Measurements from ENCODE around the gene KHDRBS1. TPM values are rescaled to one million over a fixed set of nuclear protein-coding genes. Genes with fewer than 3 reads are reported as not detected.
A peak's percentile ranks its signal among the peaks of the same experiment; 100 is the strongest.
"Not testable (repeated sequence)": the region's sequence is repeated elsewhere in the genome, so short reads cannot be mapped to it uniquely, and the experiment has no call there.

KHDRBS1 gene
- total RNA-seq, 5 donors from 2014 or later (not counting 1 experiment from before 2014, with no cell fraction given) = 98.9 to 115 (median 111) TPM

- H3K9me3 Mint-ChIP-seq = no peaks in the 10 kb centered on the region
- Histone ChIP-seq H3K27me3 (replicated peaks in 1 of 2; ENCODE audit: control insufficient read depth in 2 of 2, extremely low read depth in 1 of 2, insufficient read depth in 2 of 2, low read length in 1 of 2) (no peaks in the 10 kb centered on the region), H3K9me3 (no peaks in the 10 kb centered on the region), H3K4me3 (ENCODE audit: control insufficient read depth in 1 of 2, extremely low read depth in 1 of 2, low read length in 1 of 2) (peak overlapping the region; percentile 79 to 96), H3K27ac (ENCODE audit: low read length) (peak overlapping the region; percentile 65), H3K4me1 (ENCODE audit: control insufficient read depth in 1 of 2, extremely low read depth in 1 of 2, insufficient read depth in 2 of 2, low read length in 2 of 2) (peaks cover 17 to 42% of the 10 kb centered on the region in 2 experiments), H3K36me3 (ENCODE audit: control insufficient read depth in 2 of 2, extremely low read depth in 1 of 2, insufficient read depth in 1 of 2, low read length in 1 of 2) (no peaks in the 10 kb centered on the region)
- H3K4me3 Mint-ChIP-seq = peak overlapping the region; percentile 93 to 98 (median 96)
- peak overlapping the region; percentile 85 to 92 for H3K27ac Mint-ChIP-seq
- POLR2A ChIA-PET = interaction anchor here in 1 of 2 donors (0.6 kb wide), 1 partner anchor 10 kb away, joined by 3 read pairs; no protein-coding TSS in a partner anchor
- H3K4me1 Mint-ChIP-seq = peaks cover 45 to 52% (median 49%) of the 10 kb centered on the region in 3 donors
- DNase-seq (peak in 1 of 35 experiments; percentile 45), ATAC-seq (replicated peaks in 1 of 4) (no peak)
- CTCF ChIA-PET = interaction anchor here (0.6 to 0.7 kb wide), 2 partner anchors 276 to 718 kb away, joined by 3 read pairs; partner anchors contain the start of gene ZCCHC17 (in 1 of the 2)
- H3K36me3 Mint-ChIP-seq = peaks cover 7% of the 10 kb centered on the region
- H3K27me3 Mint-ChIP-seq = no peaks in the 10 kb centered on the region
- WGBS (ENCODE audit: insufficient coverage) = 0% methylated on average over 8 of the region's 11 CpGs
These were observed 1.2 kb downstream of the KHDRBS1 start for GRCh38 chr1:32014948-32015273.

- H3K4me3 Mint-ChIP-seq = peak overlapping the region in 2 of 3 donors; percentile 23 to 54
- Histone ChIP-seq H3K27ac (ENCODE audit: low read length) (no peak overlapping the region), H3K4me1 (ENCODE audit: control insufficient read depth in 1 of 2, extremely low read depth in 1 of 2, insufficient read depth in 2 of 2, low read length in 2 of 2) (peaks cover 12 to 71% of the 10 kb centered on the region in 2 experiments), H3K9me3 (no peaks in the 10 kb centered on the region), H3K36me3 (ENCODE audit: control insufficient read depth in 2 of 2, extremely low read depth in 1 of 2, insufficient read depth in 1 of 2, low read length in 1 of 2) (peaks cover 0 to 11% of the 10 kb centered on the region in 2 donors), H3K4me3 (ENCODE audit: control insufficient read depth in 1 of 2, extremely low read depth in 1 of 2, low read length in 1 of 2) (no peak overlapping the region), H3K27me3 (replicated peaks in 1 of 2; ENCODE audit: control insufficient read depth in 2 of 2, extremely low read depth in 1 of 2, insufficient read depth in 2 of 2, low read length in 1 of 2) (no peaks in the 10 kb centered on the region)
- H3K27me3 Mint-ChIP-seq = no peaks in the 10 kb centered on the region
- ATAC-seq (replicated peaks in 1 of 4) = peak in 1 of 4 experiments; percentile 12
- H3K4me1 Mint-ChIP-seq = peaks cover 59 to 76% (median 71%) of the 10 kb centered on the region in 3 donors
- peaks cover 11% of the 10 kb centered on the region for H3K36me3 Mint-ChIP-seq
- ChIA-PET CTCF (interaction anchor here (0.6 to 1.7 kb wide), 5 partner anchors 11 to 94 kb away, joined by 3 to 7 read pairs (median 3); partner anchors contain the start of gene TMEM39B (in 1 of the 2)), POLR2A (interaction anchor here (0.6 kb wide), 6 partner anchors 18 to 1112 kb away, joined by 3 to 7 read pairs (median 4); no protein-coding TSS in a partner anchor)
- DNase-seq = no peak
- peak overlapping the region; percentile 43 to 54 for H3K27ac Mint-ChIP-seq
- H3K9me3 Mint-ChIP-seq = no peaks in the 10 kb centered on the region
- no CpG with 5 or more reads among the region's 6 CpGs for WGBS (ENCODE audit: insufficient coverage)
These were observed 6.7 kb downstream of the KHDRBS1 start for GRCh38 chr1:32020339-32020738.

- not testable (repeated sequence) for DNase-seq; H3K27me3 ChIP-seq (replicated peaks in 1 of 2; ENCODE audit: control insufficient read depth in 2 of 2, extremely low read depth in 1 of 2, insufficient read depth in 2 of 2, low read length in 1 of 2); H3K27ac ChIP-seq (ENCODE audit: low read length); H3K27me3 Mint-ChIP-seq; H3K4me3 Mint-ChIP-seq; H3K4me3 ChIP-seq (ENCODE audit: control insufficient read depth in 1 of 2, extremely low read depth in 1 of 2, low read length in 1 of 2); H3K9me3 Mint-ChIP-seq; H3K36me3 Mint-ChIP-seq; ATAC-seq (replicated peaks in 1 of 4); H3K9me3 ChIP-seq
- 70% methylated on average over 3 of the region's 8 CpGs for WGBS (ENCODE audit: insufficient coverage)
- Mint-ChIP-seq H3K4me1 (peaks cover 59 to 73% (median 65%) of the 10 kb centered on the region in 3 donors), H3K27ac (peak overlapping the region in 1 of 2 donors; percentile 52)
- Histone ChIP-seq H3K36me3 (ENCODE audit: control insufficient read depth in 2 of 2, extremely low read depth in 1 of 2, insufficient read depth in 1 of 2, low read length in 1 of 2) (peaks cover 0 to 11% of the 10 kb centered on the region in 2 donors), H3K4me1 (ENCODE audit: control insufficient read depth in 1 of 2, extremely low read depth in 1 of 2, insufficient read depth in 2 of 2, low read length in 2 of 2) (peaks cover 3 to 66% of the 10 kb centered on the region in 2 experiments)
- CTCF ChIA-PET = interaction anchor here in 1 of 2 donors (0.7 kb wide), 1 partner anchor 38 kb away, joined by 3 read pairs; no protein-coding TSS in a partner anchor
- POLR2A ChIA-PET = interaction anchor here (0.6 to 0.7 kb wide), 2 partner anchors 36 to 377 kb away, joined by 3 to 8 read pairs; partner anchors contain the start of gene PEF1 (in 1 of the 2)
These were observed 7.9 kb downstream of the KHDRBS1 start for GRCh38 chr1:32021574-32022018.

- DNase-seq (no peak), ATAC-seq (replicated peaks in 1 of 4) (no peak)
- Mint-ChIP-seq H3K4me1 (peaks cover 57 to 73% (median 67%) of the 10 kb centered on the region in 3 donors), H3K9me3 (no peaks in the 10 kb centered on the region), H3K4me3 (no peak overlapping the region), H3K27ac (no peak overlapping the region), H3K27me3 (no peaks in the 10 kb centered on the region), H3K36me3 (peaks cover 12% of the 10 kb centered on the region)
- ChIA-PET POLR2A (interaction anchor here in 1 of 2 donors (1.1 kb wide), 1 partner anchor 30 kb away, joined by 3 read pairs; no protein-coding TSS in a partner anchor), CTCF (interaction anchor here in 1 of 2 donors (0.6 to 1.1 kb wide), 3 partner anchors 19 to 88 kb away, joined by 3 to 4 read pairs (median 3); no protein-coding TSS in a partner anchor)
- H3K27ac ChIP-seq (ENCODE audit: low read length) = no peak overlapping the region
- WGBS (ENCODE audit: insufficient coverage) = 100% methylated on average over 1 of the region's 3 CpGs
- peaks cover 0 to 11% of the 10 kb centered on the region in 2 donors for H3K36me3 ChIP-seq (ENCODE audit: control insufficient read depth in 2 of 2, extremely low read depth in 1 of 2, insufficient read depth in 1 of 2, low read length in 1 of 2)
- no peaks in the 10 kb centered on the region for H3K27me3 ChIP-seq (replicated peaks in 1 of 2; ENCODE audit: control insufficient read depth in 2 of 2, extremely low read depth in 1 of 2, insufficient read depth in 2 of 2, low read length in 1 of 2)
- H3K9me3 ChIP-seq = no peaks in the 10 kb centered on the region
- peaks cover 0 to 55% of the 10 kb centered on the region in 2 experiments for H3K4me1 ChIP-seq (ENCODE audit: control insufficient read depth in 1 of 2, extremely low read depth in 1 of 2, insufficient read depth in 2 of 2, low read length in 2 of 2)
- H3K4me3 ChIP-seq (ENCODE audit: control insufficient read depth in 1 of 2, extremely low read depth in 1 of 2, low read length in 1 of 2) = no peak overlapping the region
These were observed 9.7 kb downstream of the KHDRBS1 start for GRCh38 chr1:32023351-32023750.

GRCh38 chr1:32025515-32025914, 11.8 kb downstream of the KHDRBS1 start:
- ChIA-PET CTCF (no interaction called here), POLR2A (interaction anchor here in 1 of 2 donors (0.6 kb wide), 2 partner anchors 19 to 104 kb away, joined by 3 to 5 read pairs; no protein-coding TSS in a partner anchor)
- Histone ChIP-seq H3K27me3 (replicated peaks in 1 of 2; ENCODE audit: control insufficient read depth in 2 of 2, extremely low read depth in 1 of 2, insufficient read depth in 2 of 2, low read length in 1 of 2) (no peaks in the 10 kb centered on the region), H3K4me1 (ENCODE audit: control insufficient read depth in 1 of 2, extremely low read depth in 1 of 2, insufficient read depth in 2 of 2, low read length in 2 of 2) (peaks cover 0 to 39% of the 10 kb centered on the region in 2 experiments), H3K36me3 (ENCODE audit: control insufficient read depth in 2 of 2, extremely low read depth in 1 of 2, insufficient read depth in 1 of 2, low read length in 1 of 2) (peaks cover 0 to 11% of the 10 kb centered on the region in 2 donors), H3K4me3 (ENCODE audit: control insufficient read depth in 1 of 2, extremely low read depth in 1 of 2, low read length in 1 of 2) (no peak overlapping the region), H3K27ac (ENCODE audit: low read length) (no peak overlapping the region), H3K9me3 (no peaks in the 10 kb centered on the region)
- Mint-ChIP-seq H3K4me3 (no peak overlapping the region), H3K9me3 (no peaks in the 10 kb centered on the region), H3K27me3 (no peaks in the 10 kb centered on the region), H3K36me3 (peaks cover 22% of the 10 kb centered on the region), H3K27ac (no peak overlapping the region), H3K4me1 (peaks cover 59 to 72% (median 65%) of the 10 kb centered on the region in 3 donors)
- 64% methylated on average over 2 of the region's 6 CpGs for WGBS (ENCODE audit: insufficient coverage)
- no peak for DNase-seq
- no peak for ATAC-seq (replicated peaks in 1 of 4)

GRCh38 chr1:32028746-32029145, 15.1 kb downstream of the KHDRBS1 start:
- CTCF ChIA-PET = interaction anchor here in 1 of 2 donors (0.7 kb wide), 1 partner anchor 23 kb away, joined by 3 read pairs; no protein-coding TSS in a partner anchor
- POLR2A ChIA-PET = no interaction called here
- H3K9me3 Mint-ChIP-seq = no peaks in the 10 kb centered on the region
- peaks cover 39% of the 10 kb centered on the region for H3K36me3 Mint-ChIP-seq
- H3K27ac Mint-ChIP-seq = peak overlapping the region in 1 of 2 donors; percentile 55
- H3K36me3 ChIP-seq (ENCODE audit: control insufficient read depth in 2 of 2, extremely low read depth in 1 of 2, insufficient read depth in 1 of 2, low read length in 1 of 2) = peaks cover 0 to 33% of the 10 kb centered on the region in 2 donors
- DNase-seq (no peak), ATAC-seq (replicated peaks in 1 of 4) (no peak)
- 94% methylated on average over 2 of the region's 3 CpGs for WGBS (ENCODE audit: insufficient coverage)
- peaks cover 0 to 25% of the 10 kb centered on the region in 2 experiments for H3K4me1 ChIP-seq (ENCODE audit: control insufficient read depth in 1 of 2, extremely low read depth in 1 of 2, insufficient read depth in 2 of 2, low read length in 2 of 2)
- H3K4me1 Mint-ChIP-seq = peaks cover 59 to 68% (median 67%) of the 10 kb centered on the region in 3 donors
- H3K4me3 Mint-ChIP-seq = no peak overlapping the region
- no peaks in the 10 kb centered on the region for H3K9me3 ChIP-seq
- no peaks in the 10 kb centered on the region for H3K27me3 Mint-ChIP-seq
- H3K27me3 ChIP-seq (replicated peaks in 1 of 2; ENCODE audit: control insufficient read depth in 2 of 2, extremely low read depth in 1 of 2, insufficient read depth in 2 of 2, low read length in 1 of 2) = no peaks in the 10 kb centered on the region
- H3K4me3 ChIP-seq (ENCODE audit: control insufficient read depth in 1 of 2, extremely low read depth in 1 of 2, low read length in 1 of 2) = no peak overlapping the region
- H3K27ac ChIP-seq (ENCODE audit: low read length) = no peak overlapping the region

All from T-cell (primary cell).